Posterior cingulate gyrus (tissue), 11 donors: ENCODE data around the gene FANCC.

ENCODE experiments used
- DNase-seq, 10 donors: peaks; one replicate each; pipeline versions ENCODE4 v3.0.0 to v3.0.0-alpha.2; 2020 to 2021; ENCODE audit warnings: mixed read lengths in 3 of 10
- intact Hi-C: fragments of 100-400 bp; cut with DNase I; formaldehyde crosslinking; loops from one replicate; pipeline ENCODE4 v1.15.1; 2023

Gene FANCC

GRCh38 chr9:95131023-95131943 lies 186.2 kb downstream of the FANCC start:
- DNase-seq, result peak in 9 of 10 donors; percentile 55 to 96 (median 82)
- intact Hi-C loops, result loop anchor here (1.0 to 2.0 kb wide), 2 partner anchors 450 to 462 kb away; no protein-coding TSS in a partner anchor

- intact Hi-C loops, result loop anchor here (2.0 kb wide), 1 partner anchor 450 kb away; no protein-coding TSS in a partner anchor
- DNase-seq, result no peak
These were observed 187.0 kb downstream of the FANCC start for GRCh38 chr9:95130484-95130883.

- intact Hi-C loops, result loop anchor here (2.0 to 10.0 kb wide), 2 partner anchors 125 to 449 kb away; no protein-coding TSS in a partner anchor
- DNase-seq, result no peak
These were observed 187.8 kb downstream of the FANCC start for GRCh38 chr9:95129476-95130291.

GRCh38 chr9:95128177-95128524 lies 189.4 kb downstream of the FANCC start:
- intact Hi-C loops, result loop anchor here (10.0 kb wide), 1 partner anchor 123 kb away; no protein-coding TSS in a partner anchor
- DNase-seq, result no peak

- intact Hi-C loops, result loop anchor here (1.0 to 10.0 kb wide), 2 partner anchors 123 to 344 kb away; no protein-coding TSS in a partner anchor
- peak; percentile 78 to 98 (median 90) for DNase-seq
These were observed 190.0 kb downstream of the FANCC start for GRCh38 chr9:95127249-95128176.

GRCh38 chr9:95126739-95127138 lies 190.8 kb downstream of the FANCC start:
- no peak for DNase-seq
- intact Hi-C loops, result loop anchor here (1.0 to 10.0 kb wide), 2 partner anchors 122 to 343 kb away; no protein-coding TSS in a partner anchor

- intact Hi-C loops, result loop anchor here (10.0 kb wide), 1 partner anchor 121 kb away; no protein-coding TSS in a partner anchor
- no peak for DNase-seq
These were observed 191.9 kb downstream of the FANCC start for GRCh38 chr9:95125652-95126051.

GRCh38 chr9:95124582-95125367 lies 192.7 kb downstream of the FANCC start:
- intact Hi-C loops, result loop anchor here (10.0 kb wide), 1 partner anchor 120 kb away; no protein-coding TSS in a partner anchor
- peak in 1 of 10 donors; percentile 48 for DNase-seq

- intact Hi-C loops, result loop anchor here (10.0 kb wide), 1 partner anchor 116 kb away; no protein-coding TSS in a partner anchor
These were observed 196.6 kb downstream of the FANCC start for GRCh38 chr9:95120781-95121370.

GRCh38 chr9:95118596-95118995 lies 198.9 kb downstream of the FANCC start:
- DNase-seq, result no peak
- intact Hi-C loops, result no loop called here

More at GRCh38 chr9:95120781-95121370, 196.6 kb downstream of the FANCC start:
- no peak for DNase-seq

GRCh38 chr9:95116808-95117204 lies 200.7 kb downstream of the FANCC start:
- intact Hi-C loops, result no loop called here
- peak in 1 of 10 donors; percentile 35 for DNase-seq

GRCh38 chr9:95116002-95116807 lies 201.3 kb downstream of the FANCC start:
- intact Hi-C loops, result no loop called here
- DNase-seq, result peak in 1 of 10 donors; percentile 17

- peak in 1 of 10 donors; percentile 51 for DNase-seq
- intact Hi-C loops, result no loop called here
These were observed 202.4 kb downstream of the FANCC start for GRCh38 chr9:95115104-95115503.

GRCh38 chr9:95112436-95113280 lies 204.9 kb downstream of the FANCC start:
- intact Hi-C loops, result no loop called here
- DNase-seq, result peak in 2 of 10 donors; percentile 39 to 59

- intact Hi-C loops, result no loop called here
- peak in 2 of 10 donors; percentile 29 for DNase-seq
These were observed 205.8 kb downstream of the FANCC start for GRCh38 chr9:95111716-95112115.

- intact Hi-C loops, result no loop called here
- DNase-seq, result peak in 2 of 10 donors; percentile 41 to 49
These were observed 206.5 kb downstream of the FANCC start for GRCh38 chr9:95110921-95111525.
